ENCODE measurements around the gene RPL36. TPM values are rescaled to one million over a fixed set of nuclear protein-coding genes. Genes with fewer than 3 reads are reported as not detected.

Gene RPL36
- total and polyA plus RNA-seq, 2 experiments from 2014 or later, result 637 to 990 TPM

GRCh38 chr19:5648464-5648863 is 41.6 kb upstream of the RPL36 start:
- H4K20me1 ChIP-seq (ENCODE audit: insufficient read depth, poor library complexity, severe bottlenecking), result peaks cover 26% of the 10 kb centered on the region
- TF ChIP-seq EZH2phosphoT487 (IDR thresholded peaks at IDR 0.05; ENCODE audit: low read depth, severe bottlenecking, unreplicated experiment) (no peak), EZH2 (IDR thresholded peaks at IDR 0.05; ENCODE audit: borderline replicate concordance) (no peak), CTCF (IDR thresholded peaks at IDR 0.05; ENCODE audit: poor library complexity) (no peak)

DNA sequence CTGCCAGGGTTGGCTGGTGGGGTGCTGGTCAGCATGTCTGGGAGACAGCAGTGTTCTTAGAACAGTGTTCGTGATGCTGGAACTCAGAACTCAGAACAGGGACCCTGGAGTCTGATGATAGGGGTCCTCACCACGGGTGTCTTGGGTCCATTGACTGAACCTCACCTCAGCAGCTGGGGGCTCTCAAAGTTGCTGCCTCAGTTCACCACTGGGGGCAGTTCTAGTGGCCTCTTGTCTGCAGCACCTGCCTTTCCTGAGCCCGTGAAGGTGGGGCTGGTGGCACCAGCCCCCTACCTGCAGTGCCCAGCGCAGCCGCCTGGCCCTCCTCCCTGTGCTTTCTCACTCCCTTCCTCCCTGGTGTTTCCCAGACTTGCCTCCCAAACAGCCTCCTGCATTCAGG is 38.7 kb upstream of the RPL36 start:
- 96% methylated on average over 5 of the region's 5 CpGs for WGBS (ENCODE audit: low lambda C conversion rate, missing lambda C conversion rate)
- H3K4me1 ChIP-seq (ENCODE audit: insufficient read depth), result no peaks in the 10 kb centered on the region
- no peaks in the 10 kb centered on the region for H3K27me3 ChIP-seq
- H3K9me2 ChIP-seq (replicated peaks; ENCODE audit: insufficient read depth), result no peaks in the 10 kb centered on the region
- peaks cover 7% of the 10 kb centered on the region for H4K20me1 ChIP-seq (ENCODE audit: insufficient read depth, poor library complexity, severe bottlenecking)
- no peak overlapping the region for H3K27ac ChIP-seq
- TF ChIP-seq CTCF (IDR thresholded peaks at IDR 0.05; ENCODE audit: poor library complexity) (no peak), EZH2 (IDR thresholded peaks at IDR 0.05; ENCODE audit: borderline replicate concordance) (no peak), EZH2phosphoT487 (IDR thresholded peaks at IDR 0.05; ENCODE audit: low read depth, severe bottlenecking, unreplicated experiment) (no peak)
- no peaks in the 10 kb centered on the region for H3K9me3 ChIP-seq (ENCODE audit: low read depth)
- DNase-seq (ENCODE audit: low spot score), result no peak
- H3K79me2 ChIP-seq, result peaks cover 26% of the 10 kb centered on the region
- H2AFZ ChIP-seq, result no peak overlapping the region
- no peak overlapping the region for H3K4me3 ChIP-seq
- no peak overlapping the region for H3K4me2 ChIP-seq
- peaks cover 7% of the 10 kb centered on the region for H3K36me3 ChIP-seq (replicated peaks; ENCODE audit: insufficient read depth, low read depth)

More at GRCh38 chr19:5648464-5648863, 41.6 kb upstream of the RPL36 start:
- H3K27ac ChIP-seq, result no peak overlapping the region
- H2AFZ ChIP-seq, result no peak overlapping the region
- H3K9me2 ChIP-seq (replicated peaks; ENCODE audit: insufficient read depth), result no peaks in the 10 kb centered on the region
- 95% methylated on average over 11 of the region's 11 CpGs for WGBS (ENCODE audit: low lambda C conversion rate, missing lambda C conversion rate)
- peaks cover 11% of the 10 kb centered on the region for H3K36me3 ChIP-seq (replicated peaks; ENCODE audit: insufficient read depth, low read depth)
- no peak overlapping the region for H3K4me2 ChIP-seq
- no peaks in the 10 kb centered on the region for H3K9me3 ChIP-seq (ENCODE audit: low read depth)
- H3K27me3 ChIP-seq, result no peaks in the 10 kb centered on the region
- DNase-seq (ENCODE audit: low spot score), result no peak
- H3K4me1 ChIP-seq (ENCODE audit: insufficient read depth), result no peaks in the 10 kb centered on the region
- no peak overlapping the region for H3K4me3 ChIP-seq
- H3K79me2 ChIP-seq, result peaks cover 53% of the 10 kb centered on the region

DNA sequence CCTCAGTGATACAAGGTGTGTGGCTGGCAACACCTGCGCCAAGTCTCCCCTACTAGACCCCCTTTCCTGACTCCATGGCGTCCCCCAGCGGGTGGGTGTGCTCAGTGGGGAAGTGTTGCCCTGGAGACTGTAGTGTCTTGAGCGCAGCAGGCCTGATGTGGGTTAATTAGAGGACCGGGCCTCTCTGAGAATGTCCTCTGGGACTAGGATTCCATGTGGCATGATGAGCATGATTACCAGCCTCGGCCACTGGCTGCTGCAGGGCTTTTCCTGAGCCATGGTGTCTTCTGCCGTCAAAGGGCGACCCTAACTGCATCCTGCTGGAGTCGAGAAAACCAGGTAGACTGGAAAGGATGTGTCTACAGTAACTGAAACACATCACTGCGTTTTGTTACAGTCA is 37.8 kb upstream of the RPL36 start:
- TF ChIP-seq EZH2 (IDR thresholded peaks at IDR 0.05; ENCODE audit: borderline replicate concordance) (no peak), CTCF (IDR thresholded peaks at IDR 0.05; ENCODE audit: poor library complexity) (no peak), EZH2phosphoT487 (IDR thresholded peaks at IDR 0.05; ENCODE audit: low read depth, severe bottlenecking, unreplicated experiment) (no peak)
- H3K4me2 ChIP-seq, result no peak overlapping the region
- no peaks in the 10 kb centered on the region for H3K9me3 ChIP-seq (ENCODE audit: low read depth)
- no peak for DNase-seq (ENCODE audit: low spot score)
- H4K20me1 ChIP-seq (ENCODE audit: insufficient read depth, poor library complexity, severe bottlenecking), result no peaks in the 10 kb centered on the region
- no peak overlapping the region for H3K27ac ChIP-seq
- no peaks in the 10 kb centered on the region for H3K9me2 ChIP-seq (replicated peaks; ENCODE audit: insufficient read depth)
- H3K79me2 ChIP-seq, result peaks cover 17% of the 10 kb centered on the region
- no peaks in the 10 kb centered on the region for H3K27me3 ChIP-seq
- WGBS (ENCODE audit: low lambda C conversion rate, missing lambda C conversion rate), result 98% methylated on average over 10 of the region's 10 CpGs
- H3K4me3 ChIP-seq, result no peak overlapping the region
- H3K36me3 ChIP-seq (replicated peaks; ENCODE audit: insufficient read depth, low read depth), result peaks cover 2% of the 10 kb centered on the region
- no peaks in the 10 kb centered on the region for H3K4me1 ChIP-seq (ENCODE audit: insufficient read depth)
- H2AFZ ChIP-seq, result no peak overlapping the region

GRCh38 chr19:5654931-5655330 is 35.2 kb upstream of the RPL36 start:
- no peak for DNase-seq (ENCODE audit: low spot score)
- no peaks in the 10 kb centered on the region for H3K4me1 ChIP-seq (ENCODE audit: insufficient read depth)
- no peaks in the 10 kb centered on the region for H3K27me3 ChIP-seq
- H3K4me2 ChIP-seq, result no peak overlapping the region
- no peaks in the 10 kb centered on the region for H3K9me2 ChIP-seq (replicated peaks; ENCODE audit: insufficient read depth)
- H4K20me1 ChIP-seq (ENCODE audit: insufficient read depth, poor library complexity, severe bottlenecking), result no peaks in the 10 kb centered on the region
- H3K79me2 ChIP-seq, result peaks cover 5% of the 10 kb centered on the region
- no peak overlapping the region for H2AFZ ChIP-seq
- TF ChIP-seq EZH2 (IDR thresholded peaks at IDR 0.05; ENCODE audit: borderline replicate concordance), result no peak
- no peak for TF ChIP-seq EZH2phosphoT487 (IDR thresholded peaks at IDR 0.05; ENCODE audit: low read depth, severe bottlenecking, unreplicated experiment)
- TF ChIP-seq CTCF (IDR thresholded peaks at IDR 0.05; ENCODE audit: poor library complexity), result no peak
- WGBS (ENCODE audit: low lambda C conversion rate, missing lambda C conversion rate), result 98% methylated on average over 5 of the region's 5 CpGs
- no peak overlapping the region for H3K27ac ChIP-seq
- no peaks in the 10 kb centered on the region for H3K9me3 ChIP-seq (ENCODE audit: low read depth)
- H3K36me3 ChIP-seq (replicated peaks; ENCODE audit: insufficient read depth, low read depth), result no peaks in the 10 kb centered on the region
- no peak overlapping the region for H3K4me3 ChIP-seq

Measured in hepatocyte (in vitro differentiated cells).